Mesodermal cell (in vitro differentiated cells): ENCODE measurements around the gene ARHGAP15.

Experiments
- H3K27ac ChIP-seq: 2 replicates; pipeline ENCODE4 v1.7.0; 2013; ENCODE audit warnings: mild to moderate bottlenecking, low read depth, low read length, moderate library complexity; ENCODE audit not compliant: severe bottlenecking
- H3K36me3 ChIP-seq: 2 replicates; pipeline ENCODE4 v1.7.1; 2013; ENCODE audit warnings: mild to moderate bottlenecking, low read length, moderate library complexity; ENCODE audit not compliant: control insufficient read depth, insufficient read depth
- H3K4me1 ChIP-seq: one replicate; pipeline ENCODE4 v1.7.1; 2013; ENCODE audit warnings: mild to moderate bottlenecking, low read length; ENCODE audit not compliant: insufficient read depth, control insufficient read depth, poor library complexity, severe bottlenecking
- H3K4me3 ChIP-seq: 2 replicates; pipeline ENCODE4 v1.7.0; 2013; ENCODE audit warnings: low read length, control low read depth, mild to moderate bottlenecking; ENCODE audit not compliant: insufficient read depth, poor library complexity, severe bottlenecking; ENCODE audit errors: extremely low read depth
- H3K9me3 ChIP-seq: 2 replicates; pipeline ENCODE4 v1.7.1; 2013; ENCODE audit warnings: mild to moderate bottlenecking, low read length, moderate library complexity; ENCODE audit not compliant: control insufficient read depth
- WGBS, 2 experiments: methylation state at CpG; one replicate each; pipeline ENCODE4 v1.1.5; 2013; ENCODE audit warnings: missing lambda C conversion rate in 2 of 2; ENCODE audit not compliant: insufficient coverage in 2 of 2; 5-methylcytosine and 5-hydroxymethylcytosine counted together

The ARHGAP15 gene

DNA sequence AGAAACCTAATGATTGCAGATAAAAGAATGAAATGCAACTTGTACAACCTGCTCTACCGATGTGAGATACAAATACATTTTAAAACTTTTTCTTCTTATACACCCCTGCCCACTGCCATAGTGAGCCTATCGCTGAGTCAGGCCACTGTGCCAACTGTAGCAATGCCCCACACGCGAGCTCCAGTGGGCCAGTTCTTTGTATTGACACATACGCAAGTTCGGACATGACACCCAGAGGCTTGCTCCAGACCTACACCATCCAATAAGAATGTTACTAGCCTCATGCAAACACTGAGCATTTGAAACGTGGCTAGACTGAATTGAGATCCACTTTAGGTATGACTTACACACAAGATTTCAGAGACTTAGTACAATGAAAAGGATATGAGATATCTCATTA is 340.1 kb downstream of the ARHGAP15 start:
- 91 to 97% methylated on average over 4 to 6 of the region's 7 CpGs for WGBS, 2 experiments
- no peak overlapping the region for H3K27ac ChIP-seq

DNA sequence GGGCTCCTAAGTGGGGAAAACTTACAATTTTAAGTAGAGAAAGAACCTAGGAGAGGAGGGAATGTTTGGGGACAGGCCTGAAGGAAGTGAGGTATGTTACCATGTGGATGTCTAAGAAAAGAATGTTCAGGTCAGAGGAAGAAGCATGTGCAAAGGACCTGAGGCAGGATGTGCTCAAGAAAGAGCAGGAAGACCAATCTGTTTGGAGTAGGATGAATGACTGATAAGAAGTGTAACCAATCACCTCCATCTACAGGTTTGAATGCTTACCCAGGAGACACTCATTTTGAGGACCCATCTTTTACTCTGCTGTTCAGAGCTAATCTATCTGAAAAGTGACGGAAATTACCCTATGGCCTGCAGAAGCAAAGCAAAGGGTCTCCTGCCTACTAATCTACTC is 342.3 kb downstream of the ARHGAP15 start:
- Histone ChIP-seq H3K27ac (no peak overlapping the region), H3K4me3 (no peak overlapping the region), H3K36me3 (no peaks in the 10 kb centered on the region), H3K4me1 (peaks cover 12% of the 10 kb centered on the region), H3K9me3 (no peaks in the 10 kb centered on the region)
- WGBS, 2 experiments: 100% methylated on average over 1 of the region's 1 CpG

More for the DNA sequence above, 340.1 kb downstream of the ARHGAP15 start:
- Histone ChIP-seq H3K36me3 (no peaks in the 10 kb centered on the region), H3K9me3 (no peaks in the 10 kb centered on the region), H3K4me1 (peaks cover 7% of the 10 kb centered on the region), H3K4me3 (no peak overlapping the region)

DNA sequence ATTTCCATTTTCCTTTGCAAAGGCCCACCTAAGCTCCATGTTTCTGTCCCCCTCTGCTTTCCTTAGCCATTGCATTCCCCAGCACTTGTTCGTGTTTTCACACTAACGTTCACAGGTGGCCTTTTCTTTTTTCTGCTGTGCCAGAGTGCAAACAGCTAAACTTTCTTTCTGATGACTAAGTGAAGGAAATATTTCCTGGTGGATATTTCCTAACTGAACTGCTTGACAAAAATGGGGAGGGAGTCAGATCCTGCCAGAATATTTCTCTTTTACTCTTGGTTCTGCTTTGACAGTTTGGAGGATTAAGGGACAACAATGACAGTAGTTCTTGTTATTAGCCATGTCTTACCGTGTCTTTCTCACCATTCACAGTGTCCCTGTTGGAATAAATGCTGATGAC is 344.0 kb downstream of the ARHGAP15 start:
- H3K4me1 ChIP-seq: peaks cover 12% of the 10 kb centered on the region
- H3K9me3 ChIP-seq: no peaks in the 10 kb centered on the region
- no peaks in the 10 kb centered on the region for H3K36me3 ChIP-seq
- no peak overlapping the region for H3K4me3 ChIP-seq
- no peak overlapping the region for H3K27ac ChIP-seq
- WGBS, 2 experiments: 100% methylated on average over 2 of the region's 3 CpGs; no CpG with 5 or more reads in 1 of the 2 experiments

DNA sequence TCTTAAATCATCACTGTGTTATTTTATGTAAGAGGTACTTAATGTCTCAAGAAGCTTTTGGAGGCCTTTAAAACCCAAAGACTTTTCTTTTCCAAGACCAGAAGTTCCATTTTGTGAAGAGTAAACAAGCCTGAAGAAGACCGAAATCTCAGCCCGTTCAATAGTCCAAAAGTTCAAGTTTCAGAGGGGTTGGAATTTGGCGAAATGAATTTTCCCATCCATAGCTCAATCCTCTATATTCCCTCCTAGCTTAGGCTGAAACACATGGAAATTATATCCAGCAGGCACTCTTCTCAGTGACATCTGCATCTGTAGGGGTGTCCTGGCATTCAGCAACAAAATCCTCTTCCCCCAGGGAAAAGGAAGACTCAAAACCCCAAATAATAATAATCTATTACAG is 344.6 kb downstream of the ARHGAP15 start:
- H3K4me1 ChIP-seq: peaks cover 12% of the 10 kb centered on the region
- H3K27ac ChIP-seq: no peak overlapping the region
- WGBS, 2 experiments: 100% methylated on average over 1 to 2 of the region's 3 CpGs
- no peak overlapping the region for H3K4me3 ChIP-seq
- H3K36me3 ChIP-seq: no peaks in the 10 kb centered on the region
- no peaks in the 10 kb centered on the region for H3K9me3 ChIP-seq

DNA sequence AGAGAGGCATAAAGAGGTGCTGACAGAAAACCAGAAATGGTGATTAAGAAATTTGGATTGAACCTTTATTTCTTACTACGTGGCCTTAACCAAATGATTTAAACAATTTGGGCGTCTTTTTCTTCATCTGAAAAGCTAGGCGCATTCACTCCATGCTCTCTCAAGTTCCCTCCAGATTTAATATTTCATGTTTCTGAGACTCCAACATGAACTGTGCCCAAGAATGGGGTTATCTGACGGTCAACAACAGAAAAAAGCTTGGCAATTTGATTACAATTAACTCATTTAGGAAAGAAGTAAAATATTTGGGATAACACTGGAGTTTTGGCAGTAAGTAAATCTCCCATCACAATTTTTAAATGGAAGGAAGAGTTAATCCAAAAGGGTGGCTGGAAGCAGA is 345.4 kb downstream of the ARHGAP15 start:
- H3K36me3 ChIP-seq: no peaks in the 10 kb centered on the region

DNA sequence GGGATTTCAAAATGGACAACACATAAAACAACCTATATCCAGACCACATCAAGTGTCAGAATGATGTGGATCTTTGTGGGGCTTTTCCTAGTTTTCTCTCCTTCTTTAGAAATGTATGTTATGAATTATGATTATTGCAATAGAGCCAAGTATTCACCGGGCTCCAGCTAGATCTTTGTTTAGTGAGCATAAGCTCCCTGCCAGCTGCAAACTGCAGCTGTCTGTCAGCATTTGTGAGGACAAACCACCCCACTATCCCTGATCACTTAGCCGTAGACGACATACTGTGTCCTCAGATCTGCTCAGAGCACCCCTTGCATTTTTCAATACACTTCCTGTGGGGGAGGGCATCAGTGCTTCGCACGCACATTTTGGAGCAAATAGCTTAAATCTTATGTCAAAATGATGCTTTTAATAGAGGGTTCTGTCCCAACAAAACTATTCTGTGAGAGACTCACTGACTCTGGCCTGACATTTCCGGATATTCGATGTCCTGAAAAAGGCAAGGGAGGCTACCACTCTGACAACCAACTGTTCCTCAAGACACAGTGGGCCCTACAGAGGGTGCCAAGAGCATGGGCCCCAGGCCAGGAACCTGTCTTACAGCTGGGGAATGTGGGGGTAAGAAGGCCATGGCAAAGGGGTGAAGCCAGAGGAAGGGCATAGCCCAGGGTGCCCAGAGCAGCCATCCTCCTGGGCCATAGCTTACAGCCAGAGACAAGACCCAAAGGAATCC is 346.0 kb downstream of the ARHGAP15 start:
- 90% methylated on average over 4 of the region's 7 CpGs for WGBS, 2 experiments
- no peaks in the 10 kb centered on the region for H3K9me3 ChIP-seq

More for the DNA sequence above, 345.4 kb downstream of the ARHGAP15 start:
- H3K27ac ChIP-seq: no peak overlapping the region
- no peak overlapping the region for H3K4me3 ChIP-seq
- no peaks in the 10 kb centered on the region for H3K9me3 ChIP-seq
- WGBS, 2 experiments: 82 to 100% methylated on average over 2 of the region's 4 CpGs
- peaks cover 12% of the 10 kb centered on the region for H3K4me1 ChIP-seq

DNA sequence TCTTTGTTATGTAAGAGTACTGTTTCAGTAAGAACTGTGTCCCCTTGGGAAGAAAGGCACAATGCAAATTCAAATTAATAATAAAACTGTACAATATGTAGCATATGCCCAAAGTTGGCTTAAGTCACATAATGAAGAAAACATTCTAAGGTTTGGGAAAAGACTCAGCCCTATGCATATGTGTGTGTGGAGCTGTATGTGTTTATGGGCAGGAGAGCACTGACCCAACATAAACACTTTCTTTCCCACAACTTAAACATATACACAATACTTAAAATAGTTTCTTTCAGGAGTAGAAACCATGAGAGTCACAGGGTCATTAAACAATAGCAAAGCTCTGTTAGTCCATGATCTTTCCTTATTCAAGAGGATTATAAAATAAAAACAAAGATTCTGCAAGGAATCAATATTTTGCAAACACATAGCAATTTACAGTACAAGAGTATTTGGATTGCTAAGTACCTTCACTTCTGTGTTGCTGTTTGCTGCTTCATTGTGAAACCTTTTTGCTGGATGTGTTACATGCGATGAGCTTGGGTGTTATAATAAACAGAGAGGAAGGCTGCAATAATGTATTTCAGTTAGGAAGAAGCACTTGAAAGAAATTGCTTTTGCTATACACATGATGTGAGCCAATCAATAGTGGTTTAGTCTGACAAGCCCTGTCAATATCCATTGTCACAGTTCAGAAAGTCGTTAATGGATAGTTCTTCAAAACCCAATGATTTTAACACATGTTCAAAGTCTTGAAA is 347.3 kb downstream of the ARHGAP15 start:
- Histone ChIP-seq H3K4me3 (no peak overlapping the region), H3K9me3 (no peaks in the 10 kb centered on the region)
- 100% methylated on average over 1 of the region's 2 CpGs for WGBS, 2 experiments

More for the DNA sequence above, 346.0 kb downstream of the ARHGAP15 start:
- Histone ChIP-seq H3K4me3 (no peak overlapping the region), H3K36me3 (no peaks in the 10 kb centered on the region), H3K4me1 (peaks cover 12% of the 10 kb centered on the region), H3K27ac (no peak overlapping the region)

DNA sequence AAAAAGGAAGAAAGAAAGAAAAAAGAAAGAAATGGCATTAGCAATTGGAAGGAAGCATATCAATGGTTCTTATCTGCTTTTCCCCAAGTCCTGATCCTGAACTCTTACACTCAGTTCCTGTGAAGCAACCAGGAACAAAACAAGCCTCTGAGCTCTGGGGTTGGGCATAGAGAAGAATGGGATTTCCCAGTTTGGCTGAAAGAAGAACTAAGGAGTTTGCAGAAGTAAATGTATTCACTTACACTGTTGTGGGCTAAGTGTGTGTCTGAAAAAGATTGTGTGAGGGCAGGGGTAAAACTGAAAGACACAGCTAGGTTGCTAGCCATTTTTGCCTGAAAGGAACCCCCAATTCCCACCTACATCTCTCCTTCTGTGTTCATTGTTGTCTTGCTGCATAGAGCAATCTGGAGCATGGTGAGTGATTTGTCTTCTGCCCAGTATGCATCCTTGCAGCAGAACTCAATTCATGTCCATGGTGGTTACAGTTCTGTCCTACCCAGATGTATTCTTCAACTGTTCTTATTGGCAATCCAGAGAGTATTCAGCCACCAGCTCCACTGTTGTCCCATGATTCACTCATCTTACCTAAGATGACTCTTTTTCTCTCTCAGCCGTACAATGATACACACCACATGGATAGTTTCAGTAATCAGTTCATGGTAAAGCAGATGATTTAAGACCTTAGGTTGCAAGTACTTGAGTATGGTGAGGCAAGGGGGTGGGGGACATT is 348.7 kb downstream of the ARHGAP15 start:
- Histone ChIP-seq H3K4me3 (no peak overlapping the region), H3K4me1 (peaks cover 12% of the 10 kb centered on the region), H3K36me3 (no peaks in the 10 kb centered on the region), H3K9me3 (no peaks in the 10 kb centered on the region), H3K27ac (no peak overlapping the region)
- WGBS, 2 experiments: no CpG with 5 or more reads among the region's 1 CpG

More for the DNA sequence above, 347.3 kb downstream of the ARHGAP15 start:
- Histone ChIP-seq H3K27ac (no peak overlapping the region), H3K4me1 (peaks cover 12% of the 10 kb centered on the region), H3K36me3 (no peaks in the 10 kb centered on the region)

DNA sequence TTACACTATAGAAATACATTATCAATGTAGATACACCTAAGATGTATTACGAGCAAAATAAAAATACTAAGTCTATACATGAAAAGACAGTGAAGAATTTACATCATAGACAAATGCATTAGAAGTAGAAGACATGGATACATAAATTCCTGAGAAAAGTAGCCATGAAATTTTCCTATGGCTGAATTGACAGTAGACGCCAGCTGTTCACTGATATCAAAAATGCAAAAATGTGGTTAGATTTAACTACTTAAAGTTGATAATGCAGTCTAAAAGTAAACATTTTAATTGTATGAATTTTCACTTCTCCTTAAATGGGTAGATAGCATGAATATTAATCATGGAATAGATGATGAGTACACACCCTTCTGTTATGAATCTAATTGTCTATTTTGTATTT is 350.9 kb downstream of the ARHGAP15 start:
- H3K27ac ChIP-seq: no peak overlapping the region
- no CpG with 5 or more reads among the region's 2 CpGs for WGBS, 2 experiments
- H3K9me3 ChIP-seq: no peaks in the 10 kb centered on the region
- H3K36me3 ChIP-seq: no peaks in the 10 kb centered on the region
- H3K4me3 ChIP-seq: no peak overlapping the region
- H3K4me1 ChIP-seq: peaks cover 4% of the 10 kb centered on the region

DNA sequence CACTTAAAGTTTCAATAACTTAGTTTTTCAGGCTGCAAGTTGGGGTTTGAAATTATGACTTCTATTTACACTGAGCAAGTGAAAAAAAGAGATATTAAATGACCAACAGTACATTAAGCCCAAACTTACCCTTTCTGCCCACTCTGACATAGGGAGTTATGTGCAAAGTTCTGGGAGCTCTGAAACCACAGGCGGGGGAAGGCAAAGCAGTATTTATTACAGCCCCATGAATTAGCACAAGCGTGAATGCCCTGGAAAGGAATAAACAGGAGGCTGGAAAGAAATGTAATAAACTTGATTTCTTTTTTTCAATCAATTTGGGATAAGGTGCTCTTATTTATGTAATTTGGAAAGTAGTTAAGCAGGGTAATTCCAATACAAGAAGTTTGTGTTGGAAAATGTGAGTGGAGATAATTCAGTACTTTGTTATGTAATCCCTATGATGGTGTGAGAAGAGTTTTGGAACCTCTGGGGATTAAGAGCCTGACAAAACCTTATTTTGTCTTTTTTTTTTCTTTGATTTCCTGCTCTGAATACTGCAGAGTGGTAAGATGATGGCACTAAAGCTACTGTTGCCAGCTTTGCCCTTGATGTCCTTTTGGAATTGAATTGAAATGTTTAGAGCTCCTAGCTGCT is 351.5 kb downstream of the ARHGAP15 start:
- no peak overlapping the region for H3K4me3 ChIP-seq
- H3K27ac ChIP-seq: no peak overlapping the region
- WGBS, 2 experiments: 86 to 100% methylated on average over 1 of the region's 2 CpGs
- no peaks in the 10 kb centered on the region for H3K4me1 ChIP-seq
- H3K36me3 ChIP-seq: no peaks in the 10 kb centered on the region
- H3K9me3 ChIP-seq: no peaks in the 10 kb centered on the region
